B cell (primary cell): Measurements from ENCODE around the gene APOL3. TPM values are rescaled to one million over a fixed set of nuclear protein-coding genes. Genes with fewer than 3 reads are reported as not detected.
A peak's percentile ranks its signal among the peaks of the same experiment; 100 is the strongest.
"Not testable (repeated sequence)": the region's sequence is repeated elsewhere in the genome, so short reads cannot be mapped to it uniquely, and the experiment has no call there.

Experiments used
- ATAC-seq: fragments of 200-7000 bp; cut with Tn5 transposase; one replicate; pipeline ENCODE4 v1.10.0; 2021; ENCODE audit warnings: low read depth, mild to moderate bottlenecking, moderate number of reproducible peaks, moderate library complexity
- CTCF ChIA-PET: fragments of 350-600 bp; sonication (Branson Sonifier 250); formaldehyde crosslinking; loops from one replicate; lab custom pipeline; 2021; ENCODE audit warnings: antibody characterized with exemption, inconsistent platforms; lab: Charles Lee
- POLR2A ChIA-PET: fragments of 350-600 bp; sonication (Branson Sonifier 250); formaldehyde crosslinking; loops from one replicate; lab custom pipeline; 2021; ENCODE audit warnings: antibody characterized with exemption; lab: Charles Lee
- DNase-seq: peaks from one replicate; pipeline ENCODE4 v3.0.0; 2013
- H2AFZ ChIP-seq: 2 replicates; pipeline ENCODE4 v1.6.1; 2012; ENCODE audit warnings: mild to moderate bottlenecking, low read depth, low read length; ENCODE audit not compliant: insufficient read depth, poor library complexity, severe bottlenecking
- H3K27ac ChIP-seq, 2 donors: 1 replicate in 1 of 2; 2 replicates in 1 of 2; pipeline ENCODE4 v1.5.1; 2012 to 2013; ENCODE audit warnings: low read length in 2 of 2, mild to moderate bottlenecking in 2 of 2, moderate library complexity in 1 of 2
- H3K27me3 ChIP-seq, 4 experiments: fragments of 200-600 bp in 1 of 4; sonication (generic) in 1 of 4; replicated peaks in 1 of 4; 1 replicate in 2 of 4; 2 replicates in 2 of 4; pipeline versions ENCODE4 v1.6.1 to v1.7.0; 2013 to 2016; ENCODE audit warnings: low read length in 3 of 4, mild to moderate bottlenecking in 2 of 4, mixed read lengths in 1 of 4, moderate library complexity in 1 of 4; ENCODE audit not compliant: insufficient read depth in 4 of 4, control insufficient read depth in 3 of 4; ENCODE audit errors: control extremely low read depth in 1 of 4
- H3K36me3 ChIP-seq, 2 experiments: replicated peaks in 1 of 2; 1 replicate in 1 of 2; 2 replicates in 1 of 2; pipeline versions ENCODE4 v1.6.1 to v1.7.1; 2013; ENCODE audit warnings: low read length in 1 of 2; ENCODE audit not compliant: insufficient read depth in 2 of 2, control insufficient read depth in 1 of 2; ENCODE audit errors: control extremely low read depth in 1 of 2, extremely low read depth in 1 of 2
- H3K4me1 ChIP-seq, 2 donors: fragments of 200-600 bp in 1 of 2; sonication (generic) in 1 of 2; 1 replicate in 1 of 2; 2 replicates in 1 of 2; pipeline versions ENCODE4 v1.5.1 to v1.6.1; 2013 to 2017; ENCODE audit warnings: low read length in 2 of 2; ENCODE audit not compliant: control insufficient read depth in 2 of 2, insufficient read depth in 2 of 2
- H3K4me2 ChIP-seq: replicated peaks from 2 replicates; pipeline ENCODE3; 2012; ENCODE audit warnings: mild to moderate bottlenecking, low read depth, low read length; ENCODE audit not compliant: poor library complexity, severe bottlenecking
- H3K4me3 ChIP-seq, 5 experiments: fragments of 200-600 bp in 1 of 5; sonication (generic) in 1 of 5; 1 replicate in 3 of 5; 2 replicates in 2 of 5; pipeline versions ENCODE4 v1.5.1 to v1.7.0; 2011 to 2016; ENCODE audit warnings: low read length in 4 of 5, mild to moderate bottlenecking in 4 of 5, low read depth in 2 of 5, control low read depth in 1 of 5, moderate library complexity in 1 of 5; ENCODE audit not compliant: insufficient read depth in 1 of 5; ENCODE audit errors: control extremely low read depth in 1 of 5, extremely low read depth in 1 of 5
- H3K79me2 ChIP-seq: fragments of 200-600 bp; sonication (generic); one replicate; pipeline ENCODE4 v1.6.0; 2016; ENCODE audit warnings: low read length; ENCODE audit not compliant: control insufficient read depth, insufficient read depth
- H3K9ac ChIP-seq: fragments of 200-600 bp; sonication (generic); 2 replicates; pipeline ENCODE4 v1.6.1; 2017; ENCODE audit warnings: mild to moderate bottlenecking, low read length, moderate library complexity
- H3K9me3 ChIP-seq, 3 donors: one replicate each; pipeline versions ENCODE4 v1.6.1 to v1.7.1; 2013; ENCODE audit warnings: low read length in 2 of 3; ENCODE audit not compliant: control insufficient read depth in 2 of 3, insufficient read depth in 1 of 3; ENCODE audit errors: control extremely low read depth in 1 of 3
- H4K20me1 ChIP-seq: 2 replicates; pipeline ENCODE4 v1.6.0; 2012; ENCODE audit warnings: mild to moderate bottlenecking, low read length; ENCODE audit not compliant: insufficient read depth, control insufficient read depth, poor library complexity, severe bottlenecking
- H3K27ac Mint-ChIP-seq: one replicate; pipeline ENCODE4 v1.8.0; 2021; ENCODE audit warnings: mixed read lengths
- H3K27me3 Mint-ChIP-seq: one replicate; pipeline ENCODE4 v1.8.0; 2021; ENCODE audit warnings: mixed read lengths
- H3K4me1 Mint-ChIP-seq: one replicate; pipeline ENCODE4 v1.8.0; 2021; ENCODE audit warnings: mixed read lengths
- H3K4me3 Mint-ChIP-seq: one replicate; pipeline ENCODE4 v1.8.0; 2021; ENCODE audit warnings: mixed read lengths
- H3K9me3 Mint-ChIP-seq: one replicate; pipeline ENCODE4 v1.8.0; 2022; ENCODE audit warnings: mixed read lengths; ENCODE audit not compliant: insufficient read depth
- CTCF ChIP-seq: fragments of 200-600 bp; IDR thresholded peaks from one replicate; pipeline ENCODE4 v1.8.0; 2022; ENCODE audit warnings: antibody characterized with exemption, mild to moderate bottlenecking
- EZH2 ChIP-seq: IDR thresholded peaks from 2 replicates; pipeline ENCODE4 v1.6.1; 2012; ENCODE audit warnings: borderline replicate concordance, low read depth, mild to moderate bottlenecking, moderate library complexity, low read length; ENCODE audit not compliant: insufficient read depth, poor library complexity, severe bottlenecking
- WGBS: methylation state at CpG from one replicate; pipeline ENCODE4 v1.1.5; 2013; ENCODE audit warnings: missing lambda C conversion rate; ENCODE audit not compliant: insufficient coverage; 5-methylcytosine and 5-hydroxymethylcytosine counted together
- intact Hi-C: fragments of 100-400 bp; cut with micrococcal nuclease; formaldehyde crosslinking; loops from one replicate; pipeline ENCODE4 v1.10.0; 2022
- polyA plus RNA-seq: library from polyadenylated mRNA; depleted of rRNA; stranded (reverse); fragments of >200 nt; gene quantifications from 2 replicates; pipeline ENCODE4 v1.2.3, GENCODE V29; 2012
- total RNA-seq, 2 donors: library from RNA; stranded (reverse); fragments of 120-200 nt in 1 of 2; gene quantifications; 1 replicate in 1 of 2; 2 replicates in 1 of 2; pipeline versions ENCODE4 v1.2.3 to v1.2.4, GENCODE V29; 2013 to 2022

Gene APOL3
- total and polyA plus RNA-seq, 2 donors (not counting 1 experiment from before 2014, with no cell fraction given): 55.0 to 97.2 TPM

GRCh38 chr22:36153501-36154422 lies 6.8 kb downstream of the APOL3 start:
- H3K9ac ChIP-seq: no peak overlapping the region
- H3K79me2 ChIP-seq: peaks cover 81% of the 10 kb centered on the region
- Mint-ChIP-seq H3K4me1 (peaks cover 49% of the 10 kb centered on the region), H3K9me3 (peaks cover 5% of the 10 kb centered on the region), H3K4me3 (no peak overlapping the region), H3K27me3 (no peaks in the 10 kb centered on the region), H3K27ac (peak overlapping the region; percentile 5)
- H2AFZ ChIP-seq: no peak overlapping the region
- H3K27ac ChIP-seq: no peak overlapping the region
- ChIA-PET CTCF (interaction anchor here (1.1 to 2.7 kb wide), 6 partner anchors 9 to 26 kb away, joined by 3 to 13 read pairs (median 4); no protein-coding TSS in a partner anchor), POLR2A (no interaction called here)
- H3K36me3 ChIP-seq: peaks cover 0 to 40% of the 10 kb centered on the region in 2 experiments
- H3K9me3 ChIP-seq: no peaks in the 10 kb centered on the region
- no peaks in the 10 kb centered on the region for H3K27me3 ChIP-seq
- no peak overlapping the region for H3K4me3 ChIP-seq
- intact Hi-C loops: no loop called here
- ATAC-seq: no peak
- no peak for DNase-seq
- 90% methylated on average over 11 of the region's 12 CpGs for WGBS
- H3K4me2 ChIP-seq: no peak overlapping the region
- TF ChIP-seq CTCF: no peak
- TF ChIP-seq EZH2: no peak
- H4K20me1 ChIP-seq: peaks cover 21% of the 10 kb centered on the region
- peaks cover 27 to 39% of the 10 kb centered on the region in 2 donors for H3K4me1 ChIP-seq

- H3K36me3 ChIP-seq: peaks cover 0 to 49% of the 10 kb centered on the region in 2 experiments
- H3K27ac ChIP-seq, ATAC-seq, POLR2A ChIA-PET, H3K4me3 ChIP-seq, H3K9me3 Mint-ChIP-seq, H2AFZ ChIP-seq, H3K4me2 ChIP-seq, H3K9ac ChIP-seq, DNase-seq, H3K9me3 ChIP-seq, H3K27ac Mint-ChIP-seq, H3K27me3 ChIP-seq, intact Hi-C loops, H3K4me3 Mint-ChIP-seq, H3K27me3 Mint-ChIP-seq: not testable (repeated sequence)
- 77% methylated on average over 3 of the region's 4 CpGs for WGBS
- H3K4me1 ChIP-seq: peaks cover 18 to 30% of the 10 kb centered on the region in 2 donors
- H3K79me2 ChIP-seq: peaks cover 72% of the 10 kb centered on the region
- CTCF ChIA-PET: interaction anchor here (0.6 to 2.7 kb wide), 10 partner anchors 8 to 219 kb away, joined by 3 to 13 read pairs (median 4); no protein-coding TSS in a partner anchor
- peaks cover 42% of the 10 kb centered on the region for H3K4me1 Mint-ChIP-seq
- peaks cover 25% of the 10 kb centered on the region for H4K20me1 ChIP-seq
These were observed 7.7 kb downstream of the APOL3 start for GRCh38 chr22:36152821-36153220.
